Eye (tissue), 1 donor: Measurements from ENCODE around the gene MPDZ.

Experiments used
- DNase-seq: peaks from one replicate; pipeline ENCODE4 v3.0.0-alpha.2; 2015

MPDZ gene

GRCh38 chr9:13078164-13078563 is 201.3 kb downstream of the MPDZ start:
- DNase-seq = no peak

- DNase-seq = no peak
Measured at GRCh38 chr9:13076616-13077015, 202.9 kb downstream of the MPDZ start.

- DNase-seq = no peak
Measured at GRCh38 chr9:13071921-13072320, 207.6 kb downstream of the MPDZ start.

GRCh38 chr9:13070612-13071595 is 208.6 kb downstream of the MPDZ start:
- no peak for DNase-seq

GRCh38 chr9:13069498-13069897 is 210.0 kb downstream of the MPDZ start:
- no peak for DNase-seq

GRCh38 chr9:13064676-13065075 is 214.8 kb downstream of the MPDZ start:
- no peak for DNase-seq

GRCh38 chr9:13063880-13064459 is 215.5 kb downstream of the MPDZ start:
- DNase-seq = no peak

GRCh38 chr9:13061390-13061789 is 218.1 kb downstream of the MPDZ start:
- DNase-seq = no peak
